ENCODE data around the gene SSR1. TPM values are rescaled to one million over a fixed set of nuclear protein-coding genes. Genes with fewer than 3 reads are reported as not detected.

Gene SSR1
- total and polyA plus RNA-seq, 9 of the 15 experiments (the other 6 are each of a cell fraction or from before 2014, with no cell fraction given): 87.7 to 220 (median 144) TPM

GRCh38 chr6:7261032-7261841, 51.8 kb downstream of the SSR1 start (continued):
- TF ChIP-seq ATF6 (CRISPR knock-in tag; IDR thresholded peaks at IDR 0.05) (no peak), RBM22 (IDR thresholded peaks at IDR 0.05; ENCODE audit: low read depth, low read length, poor library complexity, severe bottlenecking) (no peak), ZC3H8 (IDR thresholded peaks at IDR 0.05) (no peak), CLOCK (CRISPR knock-in tag; IDR thresholded peaks at IDR 0.05; ENCODE audit: borderline replicate concordance) (no peak), SMAD3 (CRISPR knock-in tag; conservative IDR thresholded peaks at IDR 0.05) (no peak), MGA (IDR thresholded peaks at IDR 0.05) (peak; percentile 26; the same call in 1 of the 2 replicates), CHD2 (IDR thresholded peaks at IDR 0.05; ENCODE audit: low read depth, low read length) (no peak), ZNF280B (CRISPR knock-in tag; IDR thresholded peaks at IDR 0.05) (no peak), HIVEP1 (CRISPR knock-in tag; IDR thresholded peaks at IDR 0.05) (no peak)
